Right lobe of liver (tissue), 6 donors: ENCODE results near the gene HLA-E. TPM values are rescaled to one million over a fixed set of nuclear protein-coding genes. Genes with fewer than 3 reads are reported as not detected.
A peak's percentile ranks its signal among the peaks of the same experiment; 100 is the strongest.

Experiments used
- ATAC-seq, 4 donors: fragments of 200-7000 bp; cut with Tn5 transposase; one replicate each; pipeline ENCODE4 v1.9.1; 2020; ENCODE audit warnings: mild to moderate bottlenecking in 4 of 4, moderate library complexity in 4 of 4
- DNase-seq, 3 donors: peaks; one replicate each; pipeline ENCODE4 v3.0.0-alpha.2; 2020
- H3K27ac ChIP-seq, 3 donors: fragments of 200-600 bp; one replicate each; pipeline ENCODE4 v1.8.0; 2022
- H3K27me3 ChIP-seq, 2 donors: fragments of 200-600 bp; one replicate each; pipeline ENCODE4 v1.8.0; 2022
- H3K36me3 ChIP-seq, 4 donors: fragments of 200-600 bp; sonication (generic) in 1 of 4; one replicate each; pipeline versions ENCODE4 v1.5.1 to v1.8.0; 2017 to 2022; ENCODE audit warnings: control low read depth in 1 of 4
- H3K4me1 ChIP-seq, 4 donors: fragments of 200-600 bp; sonication (generic) in 1 of 4; one replicate each; pipeline versions ENCODE4 v1.5.1 to v1.8.0; 2017 to 2022; ENCODE audit warnings: control low read depth in 1 of 4
- H3K4me3 ChIP-seq, 3 donors: fragments of 200-600 bp; one replicate each; pipeline ENCODE4 v1.8.0; 2022
- H3K9me3 ChIP-seq, 4 donors: fragments of 200-600 bp; sonication (generic) in 1 of 4; one replicate each; pipeline versions ENCODE4 v1.5.1 to v1.8.0; 2017 to 2022; ENCODE audit warnings: control low read depth in 1 of 4
- POLR2A ChIP-seq: fragments of 450-650 bp; IDR thresholded peaks from one replicate; pipeline ENCODE4 v1.6.1; 2017; ENCODE audit warnings: antibody characterized with exemption, mild to moderate bottlenecking
- WGBS: methylation state at CpG from one replicate; pipeline ENCODE4 v1.1.6; 2018; ENCODE audit warnings: low coverage, low lambda C conversion rate; ENCODE audit not compliant: insufficient coverage; ENCODE audit errors: missing lambda C conversion rate; 5-methylcytosine and 5-hydroxymethylcytosine counted together
- intact Hi-C, 2 donors: fragments of 100-400 bp; cut with DNase I; formaldehyde crosslinking; loops; one replicate each; pipeline versions ENCODE4 v1.11.2 to v1.14.1; 2022
- total RNA-seq, 6 experiments: library from RNA; depleted of rRNA in 2 of 6; stranded (reverse); fragments of >200 nt in 2 of 6; fragmentation: NEBNext Ultra II Directional in 3 of 6; extraction: Animal tissue kit (Norgen Biotek cat#: 25700) in 3 of 6; gene quantifications; one replicate each; pipeline versions ENCODE4 v1.1.0 to v1.2.4, GENCODE V29; 2016 to 2023
- TF ChIP-seq, protein P1 (sequence below), 4 donors: fragments of 200-600 bp in 3 of 4; fragments of 450-650 bp in 1 of 4; IDR thresholded peaks; one replicate each; pipeline versions ENCODE4 v1.5.1 to v1.8.0; 2016 to 2022; ENCODE audit warnings: antibody characterized with exemption in 4 of 4, mild to moderate bottlenecking in 2 of 4
- donor health status: DM: no; HTN: yes; CAD: no.
- donor health status: DM: no; HTN: no; CAD: no.
- donor health status: DM: no; HTN: no; CAD: no.
- donor health status: DM: no; HTN: yes; CAD: no.
- donor health status: DM: no; HTN: yes; CAD: no.

HLA-E gene
- total RNA-seq, 6 experiments from 2014 or later, result 116 to 257 (median 183) TPM

DNA sequence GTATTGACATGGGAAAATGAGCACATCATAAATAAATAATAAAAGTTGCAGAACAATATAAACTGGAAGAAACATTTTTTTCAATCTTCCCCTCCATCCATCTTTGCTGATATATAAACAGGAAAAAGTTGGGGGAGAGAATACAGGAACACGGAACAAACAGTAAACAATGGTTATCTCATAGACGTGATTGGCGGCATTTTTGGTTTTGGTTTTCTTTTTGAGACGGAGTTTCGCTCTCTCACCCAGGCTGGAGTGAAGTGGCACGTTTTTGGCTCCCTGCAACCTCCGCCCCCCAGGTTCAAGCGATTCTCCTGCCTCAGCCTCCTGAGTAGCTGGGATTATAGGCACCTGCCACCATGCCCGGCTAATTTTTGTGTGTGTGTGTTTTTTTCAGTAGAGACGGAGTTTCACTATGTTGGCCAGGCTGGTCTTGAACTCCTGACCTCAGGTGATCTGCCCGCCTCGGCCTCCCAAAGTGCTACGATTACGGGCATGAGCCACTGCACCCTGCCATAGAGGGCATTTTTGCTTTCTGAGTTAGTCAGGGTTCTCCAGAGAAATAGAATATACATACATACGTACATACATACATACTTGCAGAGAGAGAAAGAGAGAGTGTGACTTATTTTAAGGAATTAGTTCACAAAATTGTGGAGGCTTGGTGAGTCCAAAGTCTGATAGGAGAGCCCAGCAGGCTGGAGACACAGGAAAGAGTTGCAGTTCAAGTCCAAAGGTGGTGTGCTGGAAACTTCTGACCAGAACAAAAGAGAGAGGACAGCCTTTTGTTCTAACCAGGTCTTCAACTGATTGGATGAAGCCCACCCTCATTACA lies 44.4 kb downstream of the HLA-E start:
- no peaks in the 10 kb centered on the region for H3K27me3 ChIP-seq
- 20% methylated on average over 13 of the region's 15 CpGs for WGBS
- H3K4me3 ChIP-seq, result peak overlapping the region in 1 of 3 donors; percentile 35
- H3K27ac ChIP-seq, result peak overlapping the region; percentile 65 to 89 (median 88)
- ATAC-seq, result peak; percentile 69 to 76 (median 72)
- DNase-seq, result peak in 1 of 3 donors; percentile 45
- no peaks in the 10 kb centered on the region for H3K9me3 ChIP-seq
- TF ChIP-seq POLR2A, result no peak
- TF ChIP-seq, protein P1, sequence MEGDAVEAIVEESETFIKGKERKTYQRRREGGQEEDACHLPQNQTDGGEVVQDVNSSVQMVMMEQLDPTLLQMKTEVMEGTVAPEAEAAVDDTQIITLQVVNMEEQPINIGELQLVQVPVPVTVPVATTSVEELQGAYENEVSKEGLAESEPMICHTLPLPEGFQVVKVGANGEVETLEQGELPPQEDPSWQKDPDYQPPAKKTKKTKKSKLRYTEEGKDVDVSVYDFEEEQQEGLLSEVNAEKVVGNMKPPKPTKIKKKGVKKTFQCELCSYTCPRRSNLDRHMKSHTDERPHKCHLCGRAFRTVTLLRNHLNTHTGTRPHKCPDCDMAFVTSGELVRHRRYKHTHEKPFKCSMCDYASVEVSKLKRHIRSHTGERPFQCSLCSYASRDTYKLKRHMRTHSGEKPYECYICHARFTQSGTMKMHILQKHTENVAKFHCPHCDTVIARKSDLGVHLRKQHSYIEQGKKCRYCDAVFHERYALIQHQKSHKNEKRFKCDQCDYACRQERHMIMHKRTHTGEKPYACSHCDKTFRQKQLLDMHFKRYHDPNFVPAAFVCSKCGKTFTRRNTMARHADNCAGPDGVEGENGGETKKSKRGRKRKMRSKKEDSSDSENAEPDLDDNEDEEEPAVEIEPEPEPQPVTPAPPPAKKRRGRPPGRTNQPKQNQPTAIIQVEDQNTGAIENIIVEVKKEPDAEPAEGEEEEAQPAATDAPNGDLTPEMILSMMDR (IDR thresholded peaks at IDR 0.05), result no peak
- H3K4me1 ChIP-seq, result peaks cover 0 to 16% (median 0%) of the 10 kb centered on the region in 4 donors
- intact Hi-C loops, result no loop called here
- H3K36me3 ChIP-seq, result no peaks in the 10 kb centered on the region

DNA sequence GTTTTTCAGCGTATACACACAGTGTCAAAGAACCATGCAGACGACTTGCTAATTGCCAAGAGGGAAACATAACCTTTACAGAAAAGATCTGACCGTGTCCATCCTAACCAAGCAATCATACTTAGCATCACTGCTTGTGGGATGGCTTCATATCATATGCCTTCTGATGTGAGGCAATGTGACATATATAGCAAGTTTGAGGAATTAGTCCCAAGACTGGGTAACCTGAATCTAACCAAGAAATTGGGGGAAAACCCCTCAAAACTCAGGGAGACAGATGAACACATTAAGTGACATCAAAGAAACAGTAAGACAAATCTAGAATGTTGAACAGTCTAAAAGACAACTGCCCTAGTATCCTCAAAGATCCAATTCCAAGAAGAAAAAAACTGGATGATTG lies 48.6 kb downstream of the HLA-E start:
- Histone ChIP-seq H3K27me3 (no peaks in the 10 kb centered on the region), H3K27ac (no peak overlapping the region), H3K36me3 (no peaks in the 10 kb centered on the region), H3K9me3 (no peaks in the 10 kb centered on the region), H3K4me3 (no peak overlapping the region), H3K4me1 (peaks cover 0 to 9% (median 0%) of the 10 kb centered on the region in 4 donors)
- DNase-seq, result no peak
- TF ChIP-seq, protein P1 (IDR thresholded peaks at IDR 0.05), result no peak
- TF ChIP-seq POLR2A, result no peak
- ATAC-seq, result no peak
- 71% methylated on average over 3 of the region's 3 CpGs for WGBS
- intact Hi-C loops, result no loop called here

DNA sequence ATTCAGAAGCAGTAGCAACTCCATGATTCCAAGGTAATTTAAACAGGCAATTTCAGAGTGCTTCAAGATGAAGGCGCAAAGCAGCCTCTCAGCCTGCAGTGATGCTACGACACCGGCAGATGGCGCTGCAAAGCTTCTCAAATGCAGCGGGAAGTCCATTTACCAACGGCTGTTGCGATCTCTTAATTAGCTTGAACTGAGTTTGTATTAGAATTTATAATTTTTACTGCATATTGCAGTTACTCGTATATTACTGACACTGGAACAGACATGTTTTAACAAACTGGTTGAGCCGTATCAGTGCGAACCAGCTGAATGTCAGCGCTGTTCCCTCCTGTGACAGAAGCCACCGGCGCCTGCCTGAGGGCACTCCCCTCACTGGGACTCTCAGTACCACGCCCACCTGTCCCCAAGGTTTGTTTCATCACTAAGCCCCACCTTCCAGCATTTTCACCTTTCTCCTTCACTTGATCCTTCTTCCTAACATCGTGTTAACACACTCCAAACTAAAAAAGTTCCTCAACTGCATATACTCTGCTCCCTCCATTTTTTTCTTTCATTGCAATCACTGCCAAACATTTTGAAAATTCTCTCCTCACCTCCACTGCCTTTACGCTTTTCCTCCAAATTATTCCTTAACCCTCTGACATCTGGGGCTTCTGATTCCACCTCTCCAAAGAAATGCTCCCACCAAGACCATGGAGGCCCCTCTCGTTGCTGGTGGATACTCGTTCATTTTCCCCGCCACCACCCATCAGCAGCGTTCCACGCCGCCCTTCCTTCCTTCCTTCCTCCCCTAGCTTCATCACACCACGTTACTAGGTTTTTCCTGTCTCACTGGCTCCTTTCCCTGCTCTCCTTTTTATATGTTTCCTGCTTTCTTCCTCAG lies 52.5 kb downstream of the HLA-E start:
- H3K36me3 ChIP-seq, result peaks cover 0 to 3% (median 0%) of the 10 kb centered on the region in 4 donors
- H3K4me3 ChIP-seq, result peak overlapping the region; percentile 11 to 31 (median 25)
- 11% methylated on average over 23 of the region's 23 CpGs for WGBS
- DNase-seq (peak; percentile 74 to 81 (median 75)), ATAC-seq (peak; percentile 87 to 95 (median 88))
- H3K4me1 ChIP-seq, result peaks cover 0 to 4% (median 0%) of the 10 kb centered on the region in 4 donors
- intact Hi-C loops, result loop anchor here in 1 of 2 donors (10.0 kb wide), 1 partner anchor 53 kb away; no protein-coding TSS in a partner anchor
- no peaks in the 10 kb centered on the region for H3K27me3 ChIP-seq
- H3K27ac ChIP-seq, result peak overlapping the region in 2 of 3 donors; percentile 3 to 40
- no peaks in the 10 kb centered on the region for H3K9me3 ChIP-seq
- TF ChIP-seq POLR2A, result no peak
- TF ChIP-seq, protein P1 (IDR thresholded peaks at IDR 0.05), result peak; percentile 91 to 99 (median 99)

DNA sequence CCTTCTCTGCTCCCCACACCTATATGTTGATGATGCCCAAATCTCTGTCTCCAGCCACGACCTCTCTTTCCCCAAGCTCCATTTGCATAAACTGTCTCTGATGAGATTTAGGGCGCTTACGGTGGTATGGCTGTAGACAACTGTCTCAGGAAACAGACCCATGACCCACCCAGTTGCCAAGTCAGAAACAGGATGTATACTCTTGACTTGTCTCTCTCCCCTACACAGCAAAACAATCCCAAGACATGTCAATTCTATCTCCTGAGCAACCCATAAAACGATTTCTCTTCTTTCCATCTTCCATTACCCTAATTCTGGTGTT lies 53.1 kb downstream of the HLA-E start:
- peak overlapping the region in 2 of 3 donors; percentile 3 to 40 for H3K27ac ChIP-seq
- WGBS, result 3% methylated on average over 4 of the region's 4 CpGs
- DNase-seq (no peak), ATAC-seq (peak in 3 of 4 donors; percentile 10 to 34 (median 18))
- TF ChIP-seq, protein P1 (IDR thresholded peaks at IDR 0.05), result no peak
- TF ChIP-seq POLR2A, result no peak
- H3K4me1 ChIP-seq, result peaks cover 0 to 4% (median 0%) of the 10 kb centered on the region in 4 donors
- H3K9me3 ChIP-seq, result no peaks in the 10 kb centered on the region
- no peak overlapping the region for H3K4me3 ChIP-seq
- peaks cover 0 to 7% (median 0%) of the 10 kb centered on the region in 4 donors for H3K36me3 ChIP-seq
- no peaks in the 10 kb centered on the region for H3K27me3 ChIP-seq
- intact Hi-C loops, result loop anchor here in 1 of 2 donors (10.0 kb wide), 1 partner anchor 52 kb away; no protein-coding TSS in a partner anchor
